B cell (primary cell): ENCODE results near the gene CRACR2A. TPM values are rescaled to one million over a fixed set of nuclear protein-coding genes. Genes with fewer than 3 reads are reported as not detected.

ENCODE experiments used
- ATAC-seq: fragments of 200-7000 bp; cut with Tn5 transposase; one replicate; pipeline ENCODE4 v1.10.0; 2021; ENCODE audit warnings: low read depth, mild to moderate bottlenecking, moderate number of reproducible peaks, moderate library complexity
- CTCF ChIA-PET: fragments of 350-600 bp; sonication (Branson Sonifier 250); formaldehyde crosslinking; loops from one replicate; lab custom pipeline; 2021; ENCODE audit warnings: antibody characterized with exemption, inconsistent platforms; lab: Charles Lee
- POLR2A ChIA-PET: fragments of 350-600 bp; sonication (Branson Sonifier 250); formaldehyde crosslinking; loops from one replicate; lab custom pipeline; 2021; ENCODE audit warnings: antibody characterized with exemption; lab: Charles Lee
- DNase-seq: peaks from one replicate; pipeline ENCODE4 v3.0.0; 2013
- H2AFZ ChIP-seq: 2 replicates; pipeline ENCODE4 v1.6.1; 2012; ENCODE audit warnings: mild to moderate bottlenecking, low read depth, low read length; ENCODE audit not compliant: insufficient read depth, poor library complexity, severe bottlenecking
- H3K27ac ChIP-seq, 2 donors: 1 replicate in 1 of 2; 2 replicates in 1 of 2; pipeline ENCODE4 v1.5.1; 2012 to 2013; ENCODE audit warnings: low read length in 2 of 2, mild to moderate bottlenecking in 2 of 2, moderate library complexity in 1 of 2
- H3K27me3 ChIP-seq, 4 experiments: fragments of 200-600 bp in 1 of 4; sonication (generic) in 1 of 4; replicated peaks in 1 of 4; 1 replicate in 2 of 4; 2 replicates in 2 of 4; pipeline versions ENCODE4 v1.6.1 to v1.7.0; 2013 to 2016; ENCODE audit warnings: low read length in 3 of 4, mild to moderate bottlenecking in 2 of 4, mixed read lengths in 1 of 4, moderate library complexity in 1 of 4; ENCODE audit not compliant: insufficient read depth in 4 of 4, control insufficient read depth in 3 of 4; ENCODE audit errors: control extremely low read depth in 1 of 4
- H3K36me3 ChIP-seq, 2 experiments: replicated peaks in 1 of 2; 1 replicate in 1 of 2; 2 replicates in 1 of 2; pipeline versions ENCODE4 v1.6.1 to v1.7.1; 2013; ENCODE audit warnings: low read length in 1 of 2; ENCODE audit not compliant: insufficient read depth in 2 of 2, control insufficient read depth in 1 of 2; ENCODE audit errors: control extremely low read depth in 1 of 2, extremely low read depth in 1 of 2
- H3K4me1 ChIP-seq, 2 donors: fragments of 200-600 bp in 1 of 2; sonication (generic) in 1 of 2; 1 replicate in 1 of 2; 2 replicates in 1 of 2; pipeline versions ENCODE4 v1.5.1 to v1.6.1; 2013 to 2017; ENCODE audit warnings: low read length in 2 of 2; ENCODE audit not compliant: control insufficient read depth in 2 of 2, insufficient read depth in 2 of 2
- H3K4me2 ChIP-seq: replicated peaks from 2 replicates; pipeline ENCODE3; 2012; ENCODE audit warnings: mild to moderate bottlenecking, low read depth, low read length; ENCODE audit not compliant: poor library complexity, severe bottlenecking
- H3K4me3 ChIP-seq, 5 experiments: fragments of 200-600 bp in 1 of 5; sonication (generic) in 1 of 5; 1 replicate in 3 of 5; 2 replicates in 2 of 5; pipeline versions ENCODE4 v1.5.1 to v1.7.0; 2011 to 2016; ENCODE audit warnings: low read length in 4 of 5, mild to moderate bottlenecking in 4 of 5, low read depth in 2 of 5, control low read depth in 1 of 5, moderate library complexity in 1 of 5; ENCODE audit not compliant: insufficient read depth in 1 of 5; ENCODE audit errors: control extremely low read depth in 1 of 5, extremely low read depth in 1 of 5
- H3K79me2 ChIP-seq: fragments of 200-600 bp; sonication (generic); one replicate; pipeline ENCODE4 v1.6.0; 2016; ENCODE audit warnings: low read length; ENCODE audit not compliant: control insufficient read depth, insufficient read depth
- H3K9ac ChIP-seq: fragments of 200-600 bp; sonication (generic); 2 replicates; pipeline ENCODE4 v1.6.1; 2017; ENCODE audit warnings: mild to moderate bottlenecking, low read length, moderate library complexity
- H3K9me3 ChIP-seq, 3 donors: one replicate each; pipeline versions ENCODE4 v1.6.1 to v1.7.1; 2013; ENCODE audit warnings: low read length in 2 of 3; ENCODE audit not compliant: control insufficient read depth in 2 of 3, insufficient read depth in 1 of 3; ENCODE audit errors: control extremely low read depth in 1 of 3
- H4K20me1 ChIP-seq: 2 replicates; pipeline ENCODE4 v1.6.0; 2012; ENCODE audit warnings: mild to moderate bottlenecking, low read length; ENCODE audit not compliant: insufficient read depth, control insufficient read depth, poor library complexity, severe bottlenecking
- H3K27ac Mint-ChIP-seq: one replicate; pipeline ENCODE4 v1.8.0; 2021; ENCODE audit warnings: mixed read lengths
- H3K27me3 Mint-ChIP-seq: one replicate; pipeline ENCODE4 v1.8.0; 2021; ENCODE audit warnings: mixed read lengths
- H3K4me1 Mint-ChIP-seq: one replicate; pipeline ENCODE4 v1.8.0; 2021; ENCODE audit warnings: mixed read lengths
- H3K4me3 Mint-ChIP-seq: one replicate; pipeline ENCODE4 v1.8.0; 2021; ENCODE audit warnings: mixed read lengths
- H3K9me3 Mint-ChIP-seq: one replicate; pipeline ENCODE4 v1.8.0; 2022; ENCODE audit warnings: mixed read lengths; ENCODE audit not compliant: insufficient read depth
- CTCF ChIP-seq: fragments of 200-600 bp; IDR thresholded peaks from one replicate; pipeline ENCODE4 v1.8.0; 2022; ENCODE audit warnings: antibody characterized with exemption, mild to moderate bottlenecking
- EZH2 ChIP-seq: IDR thresholded peaks from 2 replicates; pipeline ENCODE4 v1.6.1; 2012; ENCODE audit warnings: borderline replicate concordance, low read depth, mild to moderate bottlenecking, moderate library complexity, low read length; ENCODE audit not compliant: insufficient read depth, poor library complexity, severe bottlenecking
- WGBS: methylation state at CpG from one replicate; pipeline ENCODE4 v1.1.5; 2013; ENCODE audit warnings: missing lambda C conversion rate; ENCODE audit not compliant: insufficient coverage; 5-methylcytosine and 5-hydroxymethylcytosine counted together
- intact Hi-C: fragments of 100-400 bp; cut with micrococcal nuclease; formaldehyde crosslinking; loops from one replicate; pipeline ENCODE4 v1.10.0; 2022
- polyA plus RNA-seq: library from polyadenylated mRNA; depleted of rRNA; stranded (reverse); fragments of >200 nt; gene quantifications from 2 replicates; pipeline ENCODE4 v1.2.3, GENCODE V29; 2012
- total RNA-seq, 2 donors: library from RNA; stranded (reverse); fragments of 120-200 nt in 1 of 2; gene quantifications; 1 replicate in 1 of 2; 2 replicates in 1 of 2; pipeline versions ENCODE4 v1.2.3 to v1.2.4, GENCODE V29; 2013 to 2022

CRACR2A gene
- total and polyA plus RNA-seq, 2 donors (not counting 1 experiment from before 2014, with no cell fraction given), result 15.2 to 26.1 TPM

- Mint-ChIP-seq H3K4me1 (peaks cover 4% of the 10 kb centered on the region), H3K4me3 (no peak overlapping the region), H3K27ac (no peak overlapping the region), H3K27me3 (no peaks in the 10 kb centered on the region), H3K9me3 (no peaks in the 10 kb centered on the region)
- TF ChIP-seq CTCF, result no peak
- TF ChIP-seq EZH2, result no peak
- Histone ChIP-seq H3K4me3 (no peak overlapping the region), H2AFZ (no peak overlapping the region), H4K20me1 (peaks cover 30% of the 10 kb centered on the region), H3K27me3 (no peaks in the 10 kb centered on the region), H3K4me1 (no peaks in the 10 kb centered on the region), H3K9ac (no peak overlapping the region), H3K79me2 (peaks cover 21% of the 10 kb centered on the region), H3K36me3 (peaks cover 0 to 24% of the 10 kb centered on the region in 2 experiments), H3K27ac (no peak overlapping the region), H3K4me2 (no peak overlapping the region), H3K9me3 (no peaks in the 10 kb centered on the region)
- DNase-seq, result no peak
- ATAC-seq, result no peak
- no CpG with 5 or more reads among the region's 2 CpGs for WGBS
- CTCF ChIA-PET, result interaction anchor here (0.8 to 1.0 kb wide), 2 partner anchors 13 to 440 kb away, joined by 3 to 4 read pairs; partner anchors contain the start of gene CRACR2A
- POLR2A ChIA-PET, result no interaction called here
- intact Hi-C loops, result no loop called here
These were observed 12.3 kb downstream of the CRACR2A start for GRCh38 chr12:3740480-3741231.

GRCh38 chr12:3735432-3735831 is 17.5 kb downstream of the CRACR2A start:
- Histone ChIP-seq H3K4me1 (no peaks in the 10 kb centered on the region), H3K4me2 (no peak overlapping the region), H3K36me3 (peaks cover 2 to 35% of the 10 kb centered on the region in 2 experiments), H3K9ac (no peak overlapping the region), H3K9me3 (no peaks in the 10 kb centered on the region), H3K79me2 (peaks cover 18% of the 10 kb centered on the region), H3K27me3 (no peaks in the 10 kb centered on the region), H2AFZ (no peak overlapping the region), H4K20me1 (peaks cover 28% of the 10 kb centered on the region), H3K4me3 (no peak overlapping the region), H3K27ac (no peak overlapping the region)
- H3K4me3 Mint-ChIP-seq, result no peak overlapping the region
- no peak for ATAC-seq
- POLR2A ChIA-PET, result no interaction called here
- no peaks in the 10 kb centered on the region for H3K9me3 Mint-ChIP-seq
- no peaks in the 10 kb centered on the region for H3K27me3 Mint-ChIP-seq
- H3K27ac Mint-ChIP-seq, result no peak overlapping the region
- 97% methylated on average over 4 of the region's 4 CpGs for WGBS
- DNase-seq, result no peak
- intact Hi-C loops, result loop anchor here (5.0 kb wide), 1 partner anchor 48 kb away; no protein-coding TSS in a partner anchor
- no peak for TF ChIP-seq EZH2
- TF ChIP-seq CTCF, result no peak
- CTCF ChIA-PET, result no interaction called here
- H3K4me1 Mint-ChIP-seq, result no peaks in the 10 kb centered on the region
